OCI-LY3 (cell line): ENCODE results near the gene GSTO2.

ENCODE experiments used
- EZH2phosphoT487 ChIP-seq: fragments of 200-600 bp; shearing (Covaris generic); IDR thresholded peaks from 2 replicates; pipeline ENCODE4 v1.6.1; 2018; ENCODE audit warnings: antibody characterized with exemption, mixed run types, low read depth
- TF ChIP-seq, protein P1 (sequence below): fragments of 200-600, 300-600 bp; sonication (generic); IDR thresholded peaks from 2 replicates; pipeline ENCODE4 v1.5.1; 2014; ENCODE audit warnings: antibody characterized with exemption, low read length, low read depth

DNA sequence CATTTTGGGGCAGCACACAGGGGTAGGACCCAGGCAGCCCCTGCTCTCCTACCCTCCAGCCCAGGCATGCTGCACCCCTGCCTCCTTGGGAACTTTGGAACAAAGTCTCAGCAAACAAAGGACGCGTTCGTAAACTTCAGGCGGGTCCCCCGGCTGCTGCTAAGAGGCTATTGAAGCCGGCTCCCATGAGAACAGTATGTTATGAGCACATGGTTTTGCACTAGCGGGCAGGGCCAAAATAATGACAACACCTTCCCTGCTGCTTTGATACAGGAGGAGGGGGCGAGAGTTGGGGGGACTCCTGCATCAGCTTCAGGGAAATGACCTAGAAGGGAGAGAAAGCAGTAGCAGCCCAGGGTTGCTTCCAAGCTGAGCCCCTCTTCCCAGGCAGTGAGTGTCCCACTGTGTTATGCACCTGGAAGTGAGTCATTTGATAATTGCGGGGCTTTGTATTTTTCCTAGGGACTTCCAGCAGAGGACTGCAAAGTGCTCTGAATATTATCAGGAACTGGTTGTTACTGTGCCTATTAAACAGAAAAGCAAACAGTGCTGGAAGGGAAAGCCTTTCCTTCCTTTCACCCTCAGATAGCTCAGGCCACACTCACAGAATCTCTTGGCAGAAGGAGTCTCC is 62.3 kb downstream of the GSTO2 start:
- TF ChIP-seq, protein P1, sequence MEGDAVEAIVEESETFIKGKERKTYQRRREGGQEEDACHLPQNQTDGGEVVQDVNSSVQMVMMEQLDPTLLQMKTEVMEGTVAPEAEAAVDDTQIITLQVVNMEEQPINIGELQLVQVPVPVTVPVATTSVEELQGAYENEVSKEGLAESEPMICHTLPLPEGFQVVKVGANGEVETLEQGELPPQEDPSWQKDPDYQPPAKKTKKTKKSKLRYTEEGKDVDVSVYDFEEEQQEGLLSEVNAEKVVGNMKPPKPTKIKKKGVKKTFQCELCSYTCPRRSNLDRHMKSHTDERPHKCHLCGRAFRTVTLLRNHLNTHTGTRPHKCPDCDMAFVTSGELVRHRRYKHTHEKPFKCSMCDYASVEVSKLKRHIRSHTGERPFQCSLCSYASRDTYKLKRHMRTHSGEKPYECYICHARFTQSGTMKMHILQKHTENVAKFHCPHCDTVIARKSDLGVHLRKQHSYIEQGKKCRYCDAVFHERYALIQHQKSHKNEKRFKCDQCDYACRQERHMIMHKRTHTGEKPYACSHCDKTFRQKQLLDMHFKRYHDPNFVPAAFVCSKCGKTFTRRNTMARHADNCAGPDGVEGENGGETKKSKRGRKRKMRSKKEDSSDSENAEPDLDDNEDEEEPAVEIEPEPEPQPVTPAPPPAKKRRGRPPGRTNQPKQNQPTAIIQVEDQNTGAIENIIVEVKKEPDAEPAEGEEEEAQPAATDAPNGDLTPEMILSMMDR, result no peak
- TF ChIP-seq EZH2phosphoT487, result no peak
